Ishikawa (cell line): ENCODE measurements around the gene OPTN.

Experiments used
- CEBPB ChIP-seq: IDR thresholded peaks from 2 replicates; pipeline ENCODE4 v1.6.1; 2012
- CREB1 ChIP-seq: IDR thresholded peaks from 2 replicates; pipeline ENCODE4 v1.6.1; 2012; ENCODE audit warnings: low read depth
- EGR1 ChIP-seq: IDR thresholded peaks from 2 replicates; pipeline ENCODE4 v1.6.1; 2012
- EP300 ChIP-seq: IDR thresholded peaks from 2 replicates; pipeline ENCODE4 v1.6.1; 2012; ENCODE audit warnings: borderline replicate concordance
- FOXM1 ChIP-seq: IDR thresholded peaks from 2 replicates; pipeline ENCODE4 v1.6.1; 2012; ENCODE audit warnings: low read depth, borderline replicate concordance
- NFIC ChIP-seq: IDR thresholded peaks from 2 replicates; pipeline ENCODE4 v1.6.1; 2012
- RAD21 ChIP-seq: IDR thresholded peaks from 2 replicates; pipeline ENCODE4 v1.6.1; 2012; ENCODE audit warnings: low read depth
- TAF1 ChIP-seq: IDR thresholded peaks from 2 replicates; pipeline ENCODE4 v1.6.1; 2012; ENCODE audit warnings: low read depth, mild to moderate bottlenecking
- TCF12 ChIP-seq: IDR thresholded peaks from 2 replicates; pipeline ENCODE4 v1.6.1; 2012; ENCODE audit warnings: low read depth
- TEAD4 ChIP-seq: IDR thresholded peaks from 2 replicates; pipeline ENCODE4 v1.6.1; 2012
- YY1 ChIP-seq: IDR thresholded peaks from 2 replicates; pipeline ENCODE4 v1.6.1; 2012; ENCODE audit warnings: low read depth
- ZBTB7A ChIP-seq: IDR thresholded peaks from 2 replicates; pipeline ENCODE4 v1.6.1; 2012; ENCODE audit warnings: low read depth
- TF ChIP-seq, protein P1 (sequence below): IDR thresholded peaks from 2 replicates; pipeline ENCODE4 v1.6.1; 2012
- TF ChIP-seq, protein P2 (sequence below): IDR thresholded peaks from 2 replicates; pipeline ENCODE4 v1.6.1; 2012; ENCODE audit warnings: low read depth, mild to moderate bottlenecking
- TF ChIP-seq, protein P3 (sequence below): IDR thresholded peaks from 2 replicates; pipeline ENCODE4 v1.6.1; 2012

OPTN gene

DNA sequence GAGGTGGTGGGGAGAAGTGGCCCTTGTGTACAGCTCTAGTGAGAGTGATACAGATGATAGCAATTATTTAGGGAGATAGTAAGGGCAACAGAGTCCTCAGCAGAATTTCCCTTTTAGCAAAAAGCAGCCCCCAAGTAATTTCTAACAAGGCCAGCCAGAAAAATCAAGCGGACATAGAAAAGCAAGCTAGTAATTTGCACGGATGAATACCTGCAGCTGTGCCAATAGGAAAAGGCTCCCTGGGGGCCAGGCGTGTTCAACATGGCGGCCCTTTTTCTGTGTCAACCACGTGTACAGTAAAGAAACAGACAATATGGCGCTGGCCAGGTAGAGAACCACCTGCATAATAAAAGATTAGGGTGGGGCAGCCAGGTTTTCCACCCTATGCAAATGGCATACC lies 68.8 kb downstream of the OPTN start:
- TF ChIP-seq EGR1 (no peak), ZBTB7A (no peak), TEAD4 (no peak), RAD21 (no peak)
- TF ChIP-seq, protein P1, sequence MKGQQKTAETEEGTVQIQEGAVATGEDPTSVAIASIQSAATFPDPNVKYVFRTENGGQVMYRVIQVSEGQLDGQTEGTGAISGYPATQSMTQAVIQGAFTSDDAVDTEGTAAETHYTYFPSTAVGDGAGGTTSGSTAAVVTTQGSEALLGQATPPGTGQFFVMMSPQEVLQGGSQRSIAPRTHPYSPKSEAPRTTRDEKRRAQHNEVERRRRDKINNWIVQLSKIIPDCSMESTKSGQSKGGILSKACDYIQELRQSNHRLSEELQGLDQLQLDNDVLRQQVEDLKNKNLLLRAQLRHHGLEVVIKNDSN: no peak
- TF ChIP-seq, protein P2, sequence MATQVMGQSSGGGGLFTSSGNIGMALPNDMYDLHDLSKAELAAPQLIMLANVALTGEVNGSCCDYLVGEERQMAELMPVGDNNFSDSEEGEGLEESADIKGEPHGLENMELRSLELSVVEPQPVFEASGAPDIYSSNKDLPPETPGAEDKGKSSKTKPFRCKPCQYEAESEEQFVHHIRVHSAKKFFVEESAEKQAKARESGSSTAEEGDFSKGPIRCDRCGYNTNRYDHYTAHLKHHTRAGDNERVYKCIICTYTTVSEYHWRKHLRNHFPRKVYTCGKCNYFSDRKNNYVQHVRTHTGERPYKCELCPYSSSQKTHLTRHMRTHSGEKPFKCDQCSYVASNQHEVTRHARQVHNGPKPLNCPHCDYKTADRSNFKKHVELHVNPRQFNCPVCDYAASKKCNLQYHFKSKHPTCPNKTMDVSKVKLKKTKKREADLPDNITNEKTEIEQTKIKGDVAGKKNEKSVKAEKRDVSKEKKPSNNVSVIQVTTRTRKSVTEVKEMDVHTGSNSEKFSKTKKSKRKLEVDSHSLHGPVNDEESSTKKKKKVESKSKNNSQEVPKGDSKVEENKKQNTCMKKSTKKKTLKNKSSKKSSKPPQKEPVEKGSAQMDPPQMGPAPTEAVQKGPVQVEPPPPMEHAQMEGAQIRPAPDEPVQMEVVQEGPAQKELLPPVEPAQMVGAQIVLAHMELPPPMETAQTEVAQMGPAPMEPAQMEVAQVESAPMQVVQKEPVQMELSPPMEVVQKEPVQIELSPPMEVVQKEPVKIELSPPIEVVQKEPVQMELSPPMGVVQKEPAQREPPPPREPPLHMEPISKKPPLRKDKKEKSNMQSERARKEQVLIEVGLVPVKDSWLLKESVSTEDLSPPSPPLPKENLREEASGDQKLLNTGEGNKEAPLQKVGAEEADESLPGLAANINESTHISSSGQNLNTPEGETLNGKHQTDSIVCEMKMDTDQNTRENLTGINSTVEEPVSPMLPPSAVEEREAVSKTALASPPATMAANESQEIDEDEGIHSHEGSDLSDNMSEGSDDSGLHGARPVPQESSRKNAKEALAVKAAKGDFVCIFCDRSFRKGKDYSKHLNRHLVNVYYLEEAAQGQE: no peak

- TF ChIP-seq TAF1: no peak
- TF ChIP-seq, protein P1: no peak
- no peak for TF ChIP-seq ZBTB7A
- no peak for TF ChIP-seq EGR1
- no peak for TF ChIP-seq CEBPB
- TF ChIP-seq, protein P3, sequence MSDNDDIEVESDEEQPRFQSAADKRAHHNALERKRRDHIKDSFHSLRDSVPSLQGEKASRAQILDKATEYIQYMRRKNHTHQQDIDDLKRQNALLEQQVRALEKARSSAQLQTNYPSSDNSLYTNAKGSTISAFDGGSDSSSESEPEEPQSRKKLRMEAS: no peak
- no peak for TF ChIP-seq EP300
- TF ChIP-seq, protein P2: no peak
- no peak for TF ChIP-seq TEAD4
- no peak for TF ChIP-seq RAD21
Observed at GRCh38 chr10:13173616-13174015, 73.7 kb downstream of the OPTN start.

DNA sequence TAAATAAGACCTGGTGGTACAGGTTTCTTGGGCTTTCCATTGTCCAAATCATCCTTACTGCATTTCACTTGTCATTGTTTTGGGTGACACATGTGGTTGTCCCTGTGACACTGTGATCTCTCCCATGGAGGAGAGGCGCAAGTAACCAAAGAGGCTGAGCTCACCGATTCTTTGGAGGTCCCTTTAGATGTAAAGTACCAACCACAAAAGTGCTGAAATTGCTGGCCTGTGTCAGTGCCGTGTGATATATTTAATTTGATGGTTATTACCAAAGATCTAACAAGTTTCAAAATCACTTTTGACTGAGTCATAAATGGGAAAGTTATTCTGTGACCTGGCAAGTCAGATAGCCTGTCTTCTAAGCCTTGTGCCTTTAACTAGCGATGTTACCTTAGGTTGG lies 80.8 kb downstream of the OPTN start:
- no peak for TF ChIP-seq RAD21
- TF ChIP-seq EGR1: no peak
- TF ChIP-seq, protein P3: no peak
- TF ChIP-seq ZBTB7A: no peak
- no peak for TF ChIP-seq CEBPB
- TF ChIP-seq, protein P1: no peak
- TF ChIP-seq, protein P2: no peak
- no peak for TF ChIP-seq YY1
- no peak for TF ChIP-seq TEAD4
- TF ChIP-seq EP300: no peak
- no peak for TF ChIP-seq NFIC

DNA sequence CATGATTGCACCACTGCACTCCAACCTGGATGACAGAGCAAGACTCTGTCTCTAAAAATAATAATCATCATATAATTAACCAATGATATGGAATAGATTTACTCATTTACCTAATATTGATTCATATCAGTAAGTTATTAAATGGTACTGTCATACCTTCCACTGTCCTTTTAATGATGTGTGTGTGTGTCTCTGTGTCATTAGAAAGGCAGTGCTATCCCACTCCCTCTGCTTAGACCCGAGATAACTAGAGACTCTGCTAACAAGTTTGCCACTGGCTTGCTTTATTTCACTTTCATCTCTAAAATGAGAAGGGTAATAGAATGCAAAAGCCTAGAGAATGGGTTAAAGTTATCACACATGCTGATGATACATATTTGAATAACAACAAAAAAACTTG lies 82.5 kb downstream of the OPTN start:
- TF ChIP-seq, protein P3: no peak
- TF ChIP-seq NFIC (no peak), RAD21 (no peak), ZBTB7A (no peak), YY1 (no peak), EP300 (no peak), CEBPB (no peak), FOXM1 (no peak), TCF12 (no peak), TEAD4 (no peak), CREB1 (no peak), EGR1 (no peak), TAF1 (no peak)
- TF ChIP-seq, protein P1: no peak
- TF ChIP-seq, protein P2: no peak
